Pancreas (tissue), 10 donors: ENCODE data around the gene OPA1. TPM values are rescaled to one million over a fixed set of nuclear protein-coding genes. Genes with fewer than 3 reads are reported as not detected.

Experiments used
- ATAC-seq, 4 donors: fragments of 200-7000 bp; cut with Tn5 transposase; one replicate each; pipeline versions ENCODE4 v1.8.0 to v1.9.1; 2020; ENCODE audit warnings: mild to moderate bottlenecking in 4 of 4, moderate library complexity in 4 of 4
- DNase-seq, 6 donors: peaks; one replicate each; pipeline ENCODE4 v3.0.0-alpha.2; 2020
- FAIRE-seq: peaks from 2 replicates; lab custom pipeline; 2012; peaks lifted over from hg19 to GRCh38; lab: Jason Lieb, UNC
- H3K27ac ChIP-seq, 4 donors: fragments of 200-600 bp; sonication (generic); 1 replicate in 3 of 4; 2 replicates in 1 of 4; pipeline versions ENCODE4 v1.5.0 to v1.8.0; 2020
- H3K27me3 ChIP-seq, 4 donors: fragments of 200-600 bp; one replicate each; pipeline ENCODE4 v1.8.0; 2021
- H3K36me3 ChIP-seq, 3 donors: fragments of 200-600 bp; sonication (generic) in 1 of 3; one replicate each; pipeline versions ENCODE4 v1.5.0 to v1.8.0; 2020 to 2021
- H3K4me1 ChIP-seq, 3 donors: fragments of 200-600 bp; one replicate each; pipeline ENCODE4 v1.8.0; 2021
- H3K4me3 ChIP-seq, 4 donors: fragments of 200-600 bp; sonication (generic) in 2 of 4; one replicate each; pipeline versions ENCODE4 v1.5.0 to v1.8.0; 2020 to 2021
- H3K9me3 ChIP-seq, 4 donors: fragments of 200-600 bp; one replicate each; pipeline ENCODE4 v1.8.0; 2021
- WGBS, 2 donors: extraction: QIAGEN DNeasy Blood & Tissue Kit; methylation state at CpG; one replicate each; pipeline ENCODE4 v1.1.7; 2013; 5-methylcytosine and 5-hydroxymethylcytosine counted together
- intact Hi-C, 3 donors: fragments of 100-400 bp; cut with DNase I; formaldehyde crosslinking; loops; one replicate each; pipeline versions ENCODE4 v1.11.1 to v1.14.2; 2022
- polyA plus RNA-seq, 2 donors: library from polyadenylated mRNA; stranded (reverse); fragments of 200-250 nt; gene quantifications; one replicate each; pipeline ENCODE4 v1.2.3, GENCODE V29; 2013
- total RNA-seq, 6 donors: library from RNA; stranded (reverse); fragmentation: NEBNext Ultra II Directional in 4 of 6; extraction: Animal tissue kit (Norgen Biotek cat#: 25700) in 4 of 6; gene quantifications; one replicate each; pipeline versions ENCODE4 v1.2.1 to v1.2.4, GENCODE V29; 2021 to 2023
- TF ChIP-seq, protein P1 (sequence below), 4 donors: fragments of 200-600 bp; sonication (generic) in 3 of 4; IDR thresholded peaks; one replicate each; pipeline versions ENCODE4 v1.5.0 to v1.8.0; 2021; ENCODE audit warnings: antibody characterized with exemption in 4 of 4
- donor health status: healthy with polysubstance abuse.
- donor health status: DM: no; HTN: no; CAD: no; lungs with moderate emphysema.
- donor health status: DM: no; HTN: no; CAD: no.
- donor health status: control.
- donor health status: control.
- donor health status: Bipolar disorder and iron deficiency.
- donor health status: DM: yes; HTN: yes; CAD: no.
- donor health status: DM: no; HTN: no; CAD: no.
- donor health status: DM: no; HTN: no; CAD: no.
- donor health status: DM: yes; HTN: yes; CAD: no.

Gene OPA1
- total and polyA plus RNA-seq, 8 donors, result 6.3 to 31.7 (median 23.7) TPM

GRCh38 chr3:193720169-193720568 lies 127.2 kb downstream of the OPA1 start:
- Histone ChIP-seq H3K27me3 (no peaks in the 10 kb centered on the region), H3K4me1 (no peaks in the 10 kb centered on the region), H3K4me3 (no peak overlapping the region), H3K27ac (no peak overlapping the region), H3K36me3 (no peaks in the 10 kb centered on the region), H3K9me3 (no peaks in the 10 kb centered on the region)
- intact Hi-C loops, result no loop called here
- no peak for DNase-seq
- TF ChIP-seq, protein P1, sequence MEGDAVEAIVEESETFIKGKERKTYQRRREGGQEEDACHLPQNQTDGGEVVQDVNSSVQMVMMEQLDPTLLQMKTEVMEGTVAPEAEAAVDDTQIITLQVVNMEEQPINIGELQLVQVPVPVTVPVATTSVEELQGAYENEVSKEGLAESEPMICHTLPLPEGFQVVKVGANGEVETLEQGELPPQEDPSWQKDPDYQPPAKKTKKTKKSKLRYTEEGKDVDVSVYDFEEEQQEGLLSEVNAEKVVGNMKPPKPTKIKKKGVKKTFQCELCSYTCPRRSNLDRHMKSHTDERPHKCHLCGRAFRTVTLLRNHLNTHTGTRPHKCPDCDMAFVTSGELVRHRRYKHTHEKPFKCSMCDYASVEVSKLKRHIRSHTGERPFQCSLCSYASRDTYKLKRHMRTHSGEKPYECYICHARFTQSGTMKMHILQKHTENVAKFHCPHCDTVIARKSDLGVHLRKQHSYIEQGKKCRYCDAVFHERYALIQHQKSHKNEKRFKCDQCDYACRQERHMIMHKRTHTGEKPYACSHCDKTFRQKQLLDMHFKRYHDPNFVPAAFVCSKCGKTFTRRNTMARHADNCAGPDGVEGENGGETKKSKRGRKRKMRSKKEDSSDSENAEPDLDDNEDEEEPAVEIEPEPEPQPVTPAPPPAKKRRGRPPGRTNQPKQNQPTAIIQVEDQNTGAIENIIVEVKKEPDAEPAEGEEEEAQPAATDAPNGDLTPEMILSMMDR (IDR thresholded peaks at IDR 0.05), result no peak
- FAIRE-seq, result no peak
- WGBS, 2 donors, result 91 to 94% methylated on average over 3 of the region's 3 CpGs
- ATAC-seq, result no peak

- H3K36me3 ChIP-seq, result no peaks in the 10 kb centered on the region
Observed at GRCh38 chr3:193722566-193722965, 129.6 kb downstream of the OPA1 start.

GRCh38 chr3:193727089-193727488 lies 134.1 kb downstream of the OPA1 start:
- intact Hi-C loops, result no loop called here
- WGBS, 2 donors, result 66 to 75% methylated on average over 6 of the region's 6 CpGs
- DNase-seq, result no peak
- TF ChIP-seq, protein P1 (IDR thresholded peaks at IDR 0.05), result no peak
- Histone ChIP-seq H3K9me3 (no peaks in the 10 kb centered on the region), H3K36me3 (no peaks in the 10 kb centered on the region), H3K27me3 (no peaks in the 10 kb centered on the region), H3K4me1 (no peaks in the 10 kb centered on the region), H3K4me3 (no peak overlapping the region), H3K27ac (no peak overlapping the region)
- ATAC-seq, result no peak
- FAIRE-seq, result no peak

More at GRCh38 chr3:193722566-193722965, 129.6 kb downstream of the OPA1 start:
- Histone ChIP-seq H3K4me3 (no peak overlapping the region), H3K9me3 (no peaks in the 10 kb centered on the region), H3K27me3 (no peaks in the 10 kb centered on the region), H3K4me1 (no peaks in the 10 kb centered on the region), H3K27ac (no peak overlapping the region)
- no peak for FAIRE-seq
- TF ChIP-seq, protein P1 (IDR thresholded peaks at IDR 0.05), result no peak
- 87 to 94% methylated on average over 3 of the region's 3 CpGs for WGBS, 2 donors
- ATAC-seq, result no peak
- intact Hi-C loops, result no loop called here
- no peak for DNase-seq

- H3K27ac ChIP-seq, result no peak overlapping the region
- H3K4me1 ChIP-seq, result no peaks in the 10 kb centered on the region
- H3K9me3 ChIP-seq, result no peaks in the 10 kb centered on the region
- H3K36me3 ChIP-seq, result no peaks in the 10 kb centered on the region
- TF ChIP-seq, protein P1 (IDR thresholded peaks at IDR 0.05), result no peak
- no peak for DNase-seq
- FAIRE-seq, result no peak
- ATAC-seq, result no peak
- WGBS, 2 donors, result 85 to 95% methylated on average over 7 of the region's 7 CpGs
- intact Hi-C loops, result no loop called here
- H3K4me3 ChIP-seq, result no peak overlapping the region
- no peaks in the 10 kb centered on the region for H3K27me3 ChIP-seq
Observed at GRCh38 chr3:193728429-193729087, 135.6 kb downstream of the OPA1 start.

GRCh38 chr3:193729088-193729465 lies 136.1 kb downstream of the OPA1 start:
- DNase-seq, result no peak
- H3K4me1 ChIP-seq, result no peaks in the 10 kb centered on the region
- 71 to 76% methylated on average over 6 of the region's 6 CpGs for WGBS, 2 donors

More at GRCh38 chr3:193729088-193729465, 136.1 kb downstream of the OPA1 start:
- no peak for ATAC-seq
- Histone ChIP-seq H3K36me3 (no peaks in the 10 kb centered on the region), H3K27ac (no peak overlapping the region), H3K9me3 (no peaks in the 10 kb centered on the region), H3K4me3 (no peak overlapping the region), H3K27me3 (no peaks in the 10 kb centered on the region)
- no peak for FAIRE-seq
- TF ChIP-seq, protein P1 (IDR thresholded peaks at IDR 0.05), result no peak
- intact Hi-C loops, result no loop called here
